ENCODE results near the gene RAX2.

The RAX2 gene

DNA sequence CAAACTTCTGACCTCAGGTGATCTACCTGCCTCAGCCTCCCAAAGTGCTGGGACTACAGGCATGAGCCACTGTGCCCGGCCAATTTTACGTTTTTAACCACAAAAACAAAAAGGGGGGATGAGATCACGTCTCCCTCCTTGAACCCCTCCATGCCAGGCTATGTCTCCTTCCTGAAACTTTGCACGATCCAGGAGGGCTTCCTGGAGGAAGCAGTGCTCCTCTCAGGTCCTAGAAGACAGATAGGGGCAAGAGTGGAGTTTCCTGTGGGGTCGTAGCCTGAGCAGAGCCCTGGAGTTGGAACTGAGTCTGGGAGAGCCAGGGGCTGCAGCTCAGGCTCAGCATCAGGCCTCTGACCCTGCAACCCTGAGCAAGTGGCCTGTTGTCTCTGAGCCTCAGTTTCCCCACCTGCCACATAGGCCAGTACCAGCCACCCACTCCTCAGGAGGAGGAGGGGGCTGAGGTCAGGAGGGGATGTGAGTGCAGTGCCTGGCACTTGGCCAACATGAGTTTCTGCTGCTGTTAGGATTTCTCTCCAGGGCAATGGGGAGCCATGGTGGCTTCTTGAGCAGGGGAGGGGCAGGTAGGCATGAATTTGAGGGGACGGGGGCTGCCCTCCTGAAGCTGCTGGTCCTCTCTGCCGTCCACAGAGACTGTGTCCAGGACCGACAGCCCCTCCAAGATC lies 26.5 kb downstream of the RAX2 start:
- Histone ChIP-seq H4K20me1 (ENCODE audit: insufficient read depth, low read length) (no peaks in the 10 kb centered on the region), H3K9me3 (ENCODE audit: insufficient read depth, low read length, severe bottlenecking) (no peaks in the 10 kb centered on the region), H3K4me1 (ENCODE audit: insufficient read depth, low read length) (no peaks in the 10 kb centered on the region), H3K9ac (ENCODE audit: low read depth, low read length) (no peak overlapping the region), H3K4me2 (ENCODE audit: insufficient read depth, low read length) (no peak overlapping the region), H3K27ac (ENCODE audit: low read length) (no peak overlapping the region), H3K79me2 (ENCODE audit: insufficient read depth, low read length) (no peaks in the 10 kb centered on the region), H3K36me3 (ENCODE audit: insufficient read depth, low read length) (peaks cover 12% of the 10 kb centered on the region), H3K4me3 (ENCODE audit: low read depth in 1 of 2, low read length in 2 of 2) (no peak overlapping the region), H2AFZ (ENCODE audit: low read depth, low read length) (no peak overlapping the region), H3K27me3 (ENCODE audit: insufficient read depth, low read length, poor library complexity) (no peaks in the 10 kb centered on the region)
- no peak for ATAC-seq (ENCODE audit: insufficient read depth, low read depth)
- TF ChIP-seq EZH2 (IDR thresholded peaks at IDR 0.05; ENCODE audit: borderline replicate concordance, low read depth, low read length, severe bottlenecking) (no peak), CTCF (IDR thresholded peaks at IDR 0.05; ENCODE audit: borderline replicate concordance, extremely low read depth, low read length, poor library complexity, severe bottlenecking) (no peak)
- no peak for DNase-seq

DNA sequence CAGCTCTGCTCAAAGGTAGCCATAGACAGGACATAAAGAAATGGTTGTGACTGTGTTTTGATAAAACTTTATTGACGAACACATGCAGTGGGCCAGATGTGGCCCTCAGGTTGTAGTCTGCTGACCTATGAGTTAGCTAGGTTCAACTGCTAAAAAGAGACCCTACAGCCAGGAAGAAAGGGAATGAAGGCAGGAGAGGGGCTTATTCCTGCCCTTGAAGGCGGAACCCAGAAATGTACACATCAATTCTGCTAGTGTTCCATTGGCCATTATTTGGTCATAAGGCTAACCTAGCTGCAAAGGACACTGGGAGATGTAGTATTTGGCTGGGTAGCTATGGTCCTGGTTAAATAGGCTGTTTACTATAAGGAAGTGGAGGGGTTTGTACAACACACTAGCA lies 28.5 kb downstream of the RAX2 start:
- no peaks in the 10 kb centered on the region for H3K9me3 ChIP-seq (ENCODE audit: insufficient read depth, low read length, severe bottlenecking)
- no peak overlapping the region for H3K27ac ChIP-seq (ENCODE audit: low read length)
- H3K9ac ChIP-seq (ENCODE audit: low read depth, low read length), result no peak overlapping the region
- no peaks in the 10 kb centered on the region for H3K79me2 ChIP-seq (ENCODE audit: insufficient read depth, low read length)
- H3K4me3 ChIP-seq (ENCODE audit: low read depth in 1 of 2, low read length in 2 of 2), result no peak overlapping the region
- H2AFZ ChIP-seq (ENCODE audit: low read depth, low read length), result no peak overlapping the region
- no peaks in the 10 kb centered on the region for H3K4me1 ChIP-seq (ENCODE audit: insufficient read depth, low read length)
- H3K4me2 ChIP-seq (ENCODE audit: insufficient read depth, low read length), result no peak overlapping the region
- H3K36me3 ChIP-seq (ENCODE audit: insufficient read depth, low read length), result no peaks in the 10 kb centered on the region
- TF ChIP-seq CTCF (IDR thresholded peaks at IDR 0.05; ENCODE audit: borderline replicate concordance, extremely low read depth, low read length, poor library complexity, severe bottlenecking), result no peak
- TF ChIP-seq EZH2 (IDR thresholded peaks at IDR 0.05; ENCODE audit: borderline replicate concordance, low read depth, low read length, severe bottlenecking), result no peak
- no peaks in the 10 kb centered on the region for H4K20me1 ChIP-seq (ENCODE audit: insufficient read depth, low read length)
- no peaks in the 10 kb centered on the region for H3K27me3 ChIP-seq (ENCODE audit: insufficient read depth, low read length, poor library complexity)
- no peak for ATAC-seq (ENCODE audit: insufficient read depth, low read depth)
- no peak for DNase-seq

DNA sequence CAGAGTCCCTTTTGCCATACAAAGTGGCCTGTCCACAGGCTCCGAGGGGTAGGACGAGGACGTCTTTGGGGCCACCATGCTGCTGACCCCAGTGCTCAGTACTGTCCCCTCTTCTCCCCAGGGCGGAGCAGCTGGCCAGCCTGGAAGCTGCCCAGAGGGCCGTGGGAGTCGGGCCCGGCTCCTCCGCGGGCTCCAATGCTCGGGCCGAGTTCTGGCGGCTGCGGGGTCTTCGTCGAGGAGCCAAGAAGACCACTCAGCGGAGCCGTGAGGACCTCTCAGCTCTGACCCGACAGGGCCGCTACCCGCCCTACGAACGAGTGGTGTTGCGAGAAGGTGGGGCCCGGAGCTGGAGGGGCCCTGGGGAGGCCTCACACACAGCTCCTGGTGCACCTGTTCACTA lies 31.6 kb downstream of the RAX2 start:
- Histone ChIP-seq H3K79me2 (ENCODE audit: insufficient read depth, low read length) (no peaks in the 10 kb centered on the region), H3K4me2 (ENCODE audit: insufficient read depth, low read length) (no peak overlapping the region), H2AFZ (ENCODE audit: low read depth, low read length) (no peak overlapping the region), H3K4me3 (ENCODE audit: low read depth in 1 of 2, low read length in 2 of 2) (no peak overlapping the region), H3K36me3 (ENCODE audit: insufficient read depth, low read length) (no peaks in the 10 kb centered on the region), H4K20me1 (ENCODE audit: insufficient read depth, low read length) (no peaks in the 10 kb centered on the region), H3K27me3 (ENCODE audit: insufficient read depth, low read length, poor library complexity) (no peaks in the 10 kb centered on the region), H3K4me1 (ENCODE audit: insufficient read depth, low read length) (no peaks in the 10 kb centered on the region), H3K9me3 (ENCODE audit: insufficient read depth, low read length, severe bottlenecking) (no peaks in the 10 kb centered on the region), H3K9ac (ENCODE audit: low read depth, low read length) (no peak overlapping the region), H3K27ac (ENCODE audit: low read length) (no peak overlapping the region)
- no peak for ATAC-seq (ENCODE audit: insufficient read depth, low read depth)
- no peak for TF ChIP-seq CTCF (IDR thresholded peaks at IDR 0.05; ENCODE audit: borderline replicate concordance, extremely low read depth, low read length, poor library complexity, severe bottlenecking)
- TF ChIP-seq EZH2 (IDR thresholded peaks at IDR 0.05; ENCODE audit: borderline replicate concordance, low read depth, low read length, severe bottlenecking), result no peak
- DNase-seq, result no peak

Measured in DND-41 (cell line).